Measurements from ENCODE around the gene SMR3B.

DNA sequence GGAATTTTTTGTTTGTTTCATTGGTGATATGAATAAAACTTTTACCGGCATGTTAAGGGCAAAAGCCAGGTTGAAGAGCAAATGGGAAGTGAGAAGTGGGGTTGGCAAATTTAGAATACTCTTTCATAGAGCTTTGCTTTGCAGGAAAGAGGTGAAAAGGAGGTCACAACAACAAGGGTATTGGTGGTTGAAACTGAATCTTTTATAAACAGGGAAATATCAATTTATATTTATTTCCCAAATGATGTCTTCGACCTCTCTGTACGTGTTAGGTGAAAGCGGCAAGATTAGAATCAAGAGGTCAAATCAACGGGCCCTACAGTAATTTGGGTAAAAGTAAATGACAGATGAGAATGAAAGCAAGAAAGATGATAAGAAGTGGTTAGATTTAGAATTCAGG lies 18.9 kb upstream of the SMR3B start:
- TF ChIP-seq, protein P1, sequence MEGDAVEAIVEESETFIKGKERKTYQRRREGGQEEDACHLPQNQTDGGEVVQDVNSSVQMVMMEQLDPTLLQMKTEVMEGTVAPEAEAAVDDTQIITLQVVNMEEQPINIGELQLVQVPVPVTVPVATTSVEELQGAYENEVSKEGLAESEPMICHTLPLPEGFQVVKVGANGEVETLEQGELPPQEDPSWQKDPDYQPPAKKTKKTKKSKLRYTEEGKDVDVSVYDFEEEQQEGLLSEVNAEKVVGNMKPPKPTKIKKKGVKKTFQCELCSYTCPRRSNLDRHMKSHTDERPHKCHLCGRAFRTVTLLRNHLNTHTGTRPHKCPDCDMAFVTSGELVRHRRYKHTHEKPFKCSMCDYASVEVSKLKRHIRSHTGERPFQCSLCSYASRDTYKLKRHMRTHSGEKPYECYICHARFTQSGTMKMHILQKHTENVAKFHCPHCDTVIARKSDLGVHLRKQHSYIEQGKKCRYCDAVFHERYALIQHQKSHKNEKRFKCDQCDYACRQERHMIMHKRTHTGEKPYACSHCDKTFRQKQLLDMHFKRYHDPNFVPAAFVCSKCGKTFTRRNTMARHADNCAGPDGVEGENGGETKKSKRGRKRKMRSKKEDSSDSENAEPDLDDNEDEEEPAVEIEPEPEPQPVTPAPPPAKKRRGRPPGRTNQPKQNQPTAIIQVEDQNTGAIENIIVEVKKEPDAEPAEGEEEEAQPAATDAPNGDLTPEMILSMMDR (IDR thresholded peaks at IDR 0.05), result no peak
- no peak for TF ChIP-seq POLR2AphosphoS5 (IDR thresholded peaks at IDR 0.05; ENCODE audit: low read depth, low read length)

All from Panc1 (cell line).